ENCODE results near the gene KRTAP1-3.
"Not testable (repeated sequence)": the region's sequence is repeated elsewhere in the genome, so short reads cannot be mapped to it uniquely, and the experiment has no call there.

KRTAP1-3 gene

GRCh38 chr17:41009301-41009760 lies 25.3 kb downstream of the KRTAP1-3 start:
- DNase-seq, result no peak

GRCh38 chr17:41008811-41009210 lies 25.9 kb downstream of the KRTAP1-3 start, which contains the start of gene KRTAP3-1:
Gene KRTAP3-1, minus strand, starts transcription at chr17:41009128. Its CDS starts 54 bp downstream, at chr17:41009074.
- DNase-seq, result no peak

- no peak for DNase-seq
These were observed 30.3 kb downstream of the KRTAP1-3 start for GRCh38 chr17:41004397-41004796.

- no peak for DNase-seq
These were observed 30.7 kb downstream of the KRTAP1-3 start for GRCh38 chr17:41003926-41004325.

GRCh38 chr17:41002814-41003213 lies 31.9 kb downstream of the KRTAP1-3 start:
- DNase-seq, result no peak

- DNase-seq, result no peak
These were observed 32.9 kb downstream of the KRTAP1-3 start for GRCh38 chr17:41001795-41002194.

GRCh38 chr17:40999563-40999962 lies 35.1 kb downstream of the KRTAP1-3 start, which contains the start of gene KRTAP3-2:
Gene KRTAP3-2, minus strand, starts transcription at chr17:40999906. Its CDS starts 53 bp downstream, at chr17:40999853.
- not testable (repeated sequence) for DNase-seq

GRCh38 chr17:40997361-40997760 lies 37.3 kb downstream of the KRTAP1-3 start:
- DNase-seq, result no peak

GRCh38 chr17:40996829-40997228 lies 37.8 kb downstream of the KRTAP1-3 start:
- no peak for DNase-seq

GRCh38 chr17:40995116-40995515 lies 39.6 kb downstream of the KRTAP1-3 start:
- DNase-seq, result no peak

GRCh38 chr17:40993839-40994238 lies 40.8 kb downstream of the KRTAP1-3 start, which contains the start of gene KRTAP3-3:
Gene KRTAP3-3, minus strand, starts transcription at chr17:40994164. Its CDS starts 67 bp downstream, at chr17:40994097.
- no peak for DNase-seq

GRCh38 chr17:40993084-40993483 lies 41.6 kb downstream of the KRTAP1-3 start:
- no peak for DNase-seq

- DNase-seq, result no peak
These were observed 42.0 kb downstream of the KRTAP1-3 start for GRCh38 chr17:40992666-40993065.

- no peak for DNase-seq
These were observed 47.8 kb downstream of the KRTAP1-3 start for GRCh38 chr17:40986920-40987319.

- DNase-seq, result no peak
These were observed 50.4 kb downstream of the KRTAP1-3 start, which contains the start of gene KRT40 for GRCh38 chr17:40984226-40984625. Gene KRT40, minus strand, starts transcription at chr17:40984326. Its CDS starts 53 bp downstream, at chr17:40984273.

Measured in effector CD8-positive, alpha-beta T cell (primary cell).